NCI-H748 treated with DMSO at 0.1 percent for 48 hours (cell line): ENCODE data around the gene FANCM.
"Not testable (repeated sequence)": the region's sequence is repeated elsewhere in the genome, so short reads cannot be mapped to it uniquely, and the experiment has no call there.

Source experiments
- DNase-seq: peaks from one replicate; lab custom pipeline; 2025; lab: John Stamatoyannopoulos, UW

Gene FANCM

DNA sequence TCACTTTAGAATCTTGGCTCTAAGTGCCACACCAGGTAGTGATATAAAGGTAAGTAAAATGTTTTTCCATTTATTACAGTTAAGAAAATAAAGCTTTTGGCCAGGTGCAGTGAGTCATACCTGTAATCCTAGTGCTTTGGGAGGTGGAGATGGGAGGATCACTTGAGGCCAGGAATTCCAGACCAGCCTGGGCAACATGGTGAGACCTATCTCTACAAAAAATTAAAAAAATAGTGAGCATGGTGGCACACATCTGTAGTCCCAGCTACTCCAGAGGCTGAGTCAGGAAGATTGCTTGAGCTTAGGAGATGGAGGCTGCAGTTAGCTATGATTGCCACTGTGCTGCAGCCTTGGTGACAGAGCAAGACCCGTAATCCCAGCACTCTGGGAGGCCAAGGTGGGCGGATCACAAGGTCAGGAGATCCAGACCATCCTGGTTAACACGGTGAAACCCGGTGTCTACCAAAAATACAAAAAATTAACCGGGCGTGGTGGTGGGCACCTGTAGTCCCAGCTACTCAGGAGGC lies 5.0 kb downstream of the FANCM start:
- DNase-seq = no peak

- not testable (repeated sequence) for DNase-seq
Observed at GRCh38 chr14:45142083-45142482, 6.4 kb downstream of the FANCM start.

DNA sequence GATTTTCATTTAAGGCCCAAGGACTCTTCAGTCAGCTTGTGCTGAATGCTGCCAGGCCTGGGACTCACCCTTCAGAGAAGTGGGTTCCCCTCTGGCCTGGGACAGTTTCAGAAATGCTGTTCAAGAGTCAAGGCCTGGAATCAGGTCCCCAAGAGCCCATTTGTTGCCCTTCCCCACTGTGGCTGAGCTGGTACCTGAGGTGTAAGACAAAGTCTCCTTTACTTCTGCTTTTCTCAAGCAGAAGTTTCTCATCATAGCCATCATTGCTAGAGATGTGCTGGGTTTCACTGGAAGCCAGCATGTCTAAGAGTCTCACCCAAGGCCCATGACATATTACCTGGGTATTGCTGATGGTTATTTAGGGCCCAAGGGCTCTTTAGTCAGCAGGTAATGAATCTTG lies 8.9 kb downstream of the FANCM start:
- DNase-seq = no peak

DNA sequence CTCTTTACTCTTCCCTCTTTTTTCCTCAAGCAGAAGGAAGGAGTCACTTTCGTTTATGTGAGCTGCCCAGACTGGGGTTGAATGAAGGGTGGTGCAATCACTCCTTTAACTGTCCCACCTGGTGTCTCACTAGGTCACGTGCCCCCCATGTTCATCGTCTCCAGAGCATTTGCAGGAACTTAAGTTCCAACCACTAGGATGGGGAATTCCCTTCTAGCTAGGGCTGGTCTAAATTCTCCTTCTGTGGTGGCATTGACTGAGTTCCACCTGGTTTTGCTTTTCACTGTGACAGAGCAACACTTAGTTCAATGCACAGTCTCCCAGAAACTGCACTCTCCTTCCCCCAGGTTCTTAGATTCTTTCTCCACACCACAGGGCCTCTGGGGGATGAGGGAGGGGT lies 9.5 kb downstream of the FANCM start:
- DNase-seq = no peak

- no peak for DNase-seq
Observed at GRCh38 chr14:45149602-45150001, 13.9 kb downstream of the FANCM start.

DNA sequence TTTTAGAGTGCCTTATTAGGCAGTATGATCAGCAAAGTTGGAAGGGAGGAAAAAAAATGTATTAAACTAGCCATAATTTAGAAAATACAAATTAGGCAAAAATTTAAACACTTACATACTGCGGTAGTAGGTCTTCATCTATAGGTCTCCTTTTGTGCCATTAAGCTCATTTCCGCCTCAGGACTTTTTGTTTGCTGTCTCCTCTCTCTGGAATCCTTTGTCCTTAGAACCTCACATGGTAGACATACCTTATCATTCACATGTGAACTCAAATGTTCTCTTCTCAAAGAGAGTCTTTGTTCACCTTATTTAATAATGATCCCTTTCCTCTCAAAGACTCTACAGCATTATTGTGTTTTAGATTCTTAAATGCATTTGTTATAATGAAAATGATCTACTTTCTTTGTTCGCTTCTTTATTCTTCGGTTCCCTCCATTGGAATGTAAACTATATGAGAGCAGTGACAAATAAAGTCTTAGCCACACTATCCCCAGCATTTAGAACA lies 14.7 kb downstream of the FANCM start:
- no peak for DNase-seq

GRCh38 chr14:45156067-45156466 lies 20.3 kb downstream of the FANCM start:
- DNase-seq = no peak

- DNase-seq = no peak
Observed at GRCh38 chr14:45169906-45170305, 34.2 kb downstream of the FANCM start.

GRCh38 chr14:45177076-45177475 lies 41.3 kb downstream of the FANCM start:
- DNase-seq = no peak

- no peak for DNase-seq
Observed at GRCh38 chr14:45181329-45181728, 45.6 kb downstream of the FANCM start.

GRCh38 chr14:45181806-45182205 lies 46.1 kb downstream of the FANCM start:
- DNase-seq = no peak

GRCh38 chr14:45185100-45185814 lies 49.5 kb downstream of the FANCM start:
- no peak for DNase-seq

- no peak for DNase-seq
Observed at GRCh38 chr14:45194964-45195363, 59.2 kb downstream of the FANCM start.

- DNase-seq = no peak
Observed at GRCh38 chr14:45198551-45198950, 62.8 kb downstream of the FANCM start.

- no peak for DNase-seq
Observed at GRCh38 chr14:45199230-45199629, 63.5 kb downstream of the FANCM start.

- DNase-seq = no peak
Observed at GRCh38 chr14:45201905-45202304, 66.2 kb downstream of the FANCM start.

- no peak for DNase-seq
Observed at GRCh38 chr14:45204241-45204640, 68.5 kb downstream of the FANCM start.

GRCh38 chr14:45210159-45210558 lies 74.4 kb downstream of the FANCM start:
- DNase-seq = no peak

GRCh38 chr14:45211295-45211694 lies 75.6 kb downstream of the FANCM start:
- no peak for DNase-seq

DNA sequence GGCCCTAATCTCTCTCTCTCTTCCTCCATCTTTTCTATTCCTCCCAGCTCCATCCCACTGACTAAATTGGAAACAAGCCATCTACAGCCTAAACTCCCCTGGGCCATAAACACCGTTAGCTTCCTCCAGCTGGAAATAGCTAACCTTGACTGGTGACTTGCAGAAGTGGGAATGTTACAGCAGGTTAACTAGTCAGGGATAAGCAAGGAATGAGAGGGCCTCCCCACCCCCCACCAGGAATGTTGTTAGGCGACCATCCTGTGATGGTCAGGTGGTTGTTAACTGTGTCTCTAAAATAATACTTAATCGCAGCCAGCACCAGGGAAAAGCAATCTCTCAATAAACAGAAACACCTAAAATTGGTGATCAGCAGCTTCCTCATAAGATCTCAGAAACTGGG lies 76.5 kb downstream of the FANCM start:
- no peak for DNase-seq

- DNase-seq = not testable (repeated sequence)
Observed at GRCh38 chr14:45213716-45214115, 78.0 kb downstream of the FANCM start.

DNA sequence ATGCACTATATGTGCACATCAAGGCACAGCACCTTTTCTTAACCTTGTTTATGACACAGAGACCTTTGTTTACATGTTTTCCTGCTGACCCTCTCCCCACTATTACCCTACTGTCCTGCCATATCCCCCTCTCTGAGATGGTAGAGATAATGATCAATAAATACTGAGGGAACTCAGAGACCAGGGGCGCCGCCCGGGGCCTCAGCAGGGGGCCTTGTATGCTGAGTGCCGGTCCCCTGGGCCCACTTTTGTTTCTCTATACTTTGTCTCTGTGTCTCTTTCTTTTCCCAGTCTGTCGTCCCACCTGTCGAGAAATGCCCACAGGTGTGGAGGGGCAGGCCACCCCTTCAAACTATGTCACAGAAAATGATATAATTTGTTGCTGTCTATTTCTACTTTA lies 78.6 kb downstream of the FANCM start:
- DNase-seq = not testable (repeated sequence)

GRCh38 chr14:45222485-45223262 lies 86.9 kb downstream of the FANCM start:
- DNase-seq = no peak
